Measurements from ENCODE around the gene SOX8.

Gene SOX8

GRCh38 chr16:1009358-1010150, 28.0 kb downstream of the SOX8 start:
- DNase-seq = no peak

GRCh38 chr16:1010251-1010650, 28.7 kb downstream of the SOX8 start:
- DNase-seq = peak; percentile 8

- DNase-seq = no peak
These were observed 29.2 kb downstream of the SOX8 start for GRCh38 chr16:1010815-1011214.

GRCh38 chr16:1011316-1012082, 29.9 kb downstream of the SOX8 start:
- no peak for DNase-seq

DNA sequence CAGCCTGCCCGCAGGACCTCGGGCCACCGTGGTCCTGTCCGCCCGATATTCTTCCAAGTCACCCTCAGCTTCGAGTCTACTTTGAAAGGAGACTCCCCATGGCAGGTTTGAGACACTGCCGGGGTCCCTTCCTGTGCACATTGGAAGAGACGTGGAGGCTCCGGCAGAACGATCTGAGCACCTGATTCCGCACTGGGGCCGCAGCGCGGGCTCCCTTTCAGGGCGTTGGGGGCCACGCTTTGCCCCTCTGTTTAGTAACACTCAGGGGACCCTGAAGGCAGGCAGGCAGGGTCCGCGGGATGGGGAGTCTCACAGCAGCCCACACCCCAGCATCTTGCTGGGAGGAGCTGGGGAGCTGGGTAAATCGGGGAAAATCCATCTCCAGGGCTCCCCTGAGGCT, 30.6 kb downstream of the SOX8 start:
- DNase-seq = no peak

DNA sequence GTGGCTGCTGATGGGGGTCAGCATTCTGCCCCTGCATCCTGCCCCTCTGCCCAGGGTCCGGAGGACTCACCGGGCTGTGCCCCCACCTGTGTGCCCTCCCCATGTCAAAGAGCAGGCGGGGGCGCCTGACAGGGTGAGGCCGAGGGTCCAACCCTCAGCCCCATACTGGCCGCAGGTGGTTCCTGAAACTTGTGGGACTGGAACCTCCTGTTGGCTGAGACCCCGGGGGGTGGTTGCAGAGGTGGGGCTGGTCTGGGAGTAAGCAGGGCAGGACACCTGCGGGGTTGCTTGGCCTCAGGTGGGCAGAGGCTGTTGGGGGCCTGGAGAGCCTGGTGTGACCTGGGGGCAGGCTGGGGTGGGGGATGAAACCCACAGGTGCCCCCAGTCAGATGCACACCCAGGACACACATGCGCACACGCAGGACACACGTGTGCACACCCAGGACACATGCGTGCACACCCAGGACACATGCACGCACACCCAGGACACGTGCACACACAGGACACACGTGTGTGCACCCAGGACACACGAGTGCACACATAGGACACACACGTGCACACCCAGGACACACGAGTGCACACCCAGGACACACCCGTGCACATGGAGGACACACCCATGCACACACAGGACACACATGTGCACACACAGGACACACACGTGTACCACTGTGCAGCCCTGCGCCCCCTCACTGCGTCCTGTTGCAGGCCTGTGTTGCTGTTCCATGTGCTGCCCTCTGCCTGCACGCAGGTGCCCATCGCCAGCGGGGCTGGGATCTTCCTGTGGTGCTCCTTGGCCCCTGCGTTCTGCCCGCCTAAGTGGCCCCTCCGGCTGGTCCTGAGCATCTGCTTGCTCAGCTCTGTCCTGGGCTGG, 31.4 kb downstream of the SOX8 start:
- no peak for DNase-seq

GRCh38 chr16:1013593-1013900, 32.0 kb downstream of the SOX8 start:
- DNase-seq = no peak

- no peak for DNase-seq
These were observed 32.7 kb downstream of the SOX8 start for GRCh38 chr16:1014221-1014620.

- no peak for DNase-seq
These were observed 33.4 kb downstream of the SOX8 start for GRCh38 chr16:1014771-1015495.

GRCh38 chr16:1018447-1019198, 37.1 kb downstream of the SOX8 start:
- DNase-seq = no peak

DNA sequence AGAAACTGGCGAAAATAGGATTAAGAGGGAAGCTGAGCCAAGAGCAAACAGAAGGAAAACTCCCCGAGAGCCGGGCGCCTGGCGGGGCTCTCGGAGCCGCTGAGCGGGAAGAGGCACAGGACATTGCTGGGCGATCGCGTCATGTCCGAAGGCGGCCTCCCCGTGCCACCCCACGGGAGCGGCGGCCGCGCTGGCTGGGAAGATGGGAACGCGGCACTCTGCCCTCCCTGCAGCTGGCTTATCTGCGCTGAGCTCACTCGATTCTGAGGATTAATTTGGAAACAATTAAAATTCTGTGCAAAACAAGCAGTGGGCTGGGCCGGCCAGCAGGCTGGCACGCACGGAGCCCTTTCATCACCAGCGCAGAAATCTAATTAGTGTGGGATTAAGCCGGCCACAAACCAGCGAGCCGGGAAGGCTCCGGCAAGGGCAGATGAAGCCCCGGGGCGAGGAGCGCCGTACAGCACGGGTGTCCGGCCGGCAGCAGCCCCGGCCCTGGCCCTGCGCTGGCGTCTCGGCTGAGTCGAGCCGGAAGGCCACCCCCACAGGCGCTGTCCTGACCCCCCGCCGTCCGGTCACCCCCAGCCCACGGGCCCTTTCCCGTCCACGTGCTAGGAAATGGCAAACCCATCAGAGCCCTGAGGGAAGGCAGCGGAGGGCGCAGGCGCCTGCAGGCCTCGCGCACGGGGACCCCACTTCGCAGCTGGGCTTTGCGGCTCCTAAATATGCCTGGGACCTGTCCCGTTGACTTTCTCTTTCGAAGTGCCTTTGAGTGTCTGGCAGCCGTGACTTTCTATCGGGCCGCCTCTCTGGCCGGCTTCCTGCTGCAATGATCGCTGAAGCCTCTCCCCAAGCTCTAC, 37.9 kb downstream of the SOX8 start:
- DNase-seq = no peak

DNA sequence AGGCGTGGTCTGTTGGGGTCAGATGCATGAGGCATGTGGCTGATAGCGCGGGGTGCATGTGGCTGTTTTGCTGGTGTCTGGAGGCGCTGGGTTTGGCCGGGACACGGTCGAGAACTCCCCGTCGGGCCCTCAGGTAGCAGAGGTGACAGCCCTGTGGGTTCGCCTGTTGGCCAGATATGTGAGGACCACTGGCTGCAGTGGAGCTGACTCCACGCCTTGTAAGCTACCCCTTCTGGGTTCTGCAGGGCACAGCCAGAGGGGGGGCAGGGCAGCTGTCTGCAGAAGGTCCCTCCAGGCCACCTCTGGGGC, 38.5 kb downstream of the SOX8 start:
- DNase-seq = no peak

GRCh38 chr16:1020591-1020990, 39.0 kb downstream of the SOX8 start:
- DNase-seq = no peak

- no peak for DNase-seq
These were observed 40.1 kb downstream of the SOX8 start for GRCh38 chr16:1021553-1022160.

- no peak for DNase-seq
These were observed 40.9 kb downstream of the SOX8 start for GRCh38 chr16:1022466-1022865.

DNA sequence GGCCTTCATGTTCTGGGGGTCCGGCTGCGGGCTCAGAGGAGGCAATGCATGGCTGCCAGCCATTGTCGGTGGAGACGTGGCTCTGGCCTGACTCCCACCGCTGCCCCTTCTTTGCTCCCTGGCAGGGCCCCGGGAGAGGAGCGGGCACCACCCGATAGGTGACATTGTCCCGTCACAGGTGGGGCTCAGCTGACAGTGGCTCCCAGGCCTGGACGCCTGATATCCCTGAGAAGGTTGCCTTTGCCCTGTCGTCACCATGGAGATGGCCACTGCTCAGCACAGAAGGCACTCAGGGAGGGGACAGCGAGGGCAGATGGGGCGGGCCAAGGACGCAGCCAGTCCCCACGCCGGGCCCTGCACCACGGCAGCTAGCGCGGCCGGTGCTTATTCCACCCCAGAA, 42.6 kb downstream of the SOX8 start:
- no peak for DNase-seq

DNA sequence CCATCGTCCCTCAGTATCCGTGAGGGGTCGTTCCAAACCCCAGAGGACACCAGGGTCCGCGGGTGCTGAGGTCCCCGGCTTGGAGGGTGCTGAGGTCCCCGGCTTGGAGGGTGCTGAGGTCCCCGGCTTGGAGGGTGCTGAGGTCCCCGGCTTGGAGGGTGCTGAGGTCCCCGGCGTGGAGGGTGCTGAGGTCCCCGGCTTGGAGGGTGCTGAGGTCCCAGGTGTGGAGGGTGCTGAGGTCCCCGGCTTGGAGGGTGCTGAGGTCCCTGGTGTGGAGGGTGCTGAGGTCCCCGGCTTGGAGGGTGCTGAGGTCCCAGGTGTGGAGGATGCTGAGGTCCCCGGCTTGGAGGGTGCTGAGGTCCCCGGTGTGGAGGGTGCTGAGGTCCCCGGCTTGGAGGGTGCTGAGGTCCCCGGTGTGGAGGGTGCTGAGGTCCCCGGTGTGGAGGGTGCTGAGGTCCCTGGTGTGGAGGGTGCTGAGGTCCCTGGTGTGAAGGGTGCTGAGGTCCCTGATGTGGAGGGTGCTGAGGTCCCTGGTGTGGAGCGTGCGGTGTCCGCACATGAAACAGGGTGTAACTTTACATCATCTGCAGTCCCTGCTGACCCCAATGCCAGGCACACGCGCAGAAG, 43.7 kb downstream of the SOX8 start:
- DNase-seq = peak; percentile 24

GRCh38 chr16:1026057-1026783, 44.6 kb downstream of the SOX8 start:
- no peak for DNase-seq

DNA sequence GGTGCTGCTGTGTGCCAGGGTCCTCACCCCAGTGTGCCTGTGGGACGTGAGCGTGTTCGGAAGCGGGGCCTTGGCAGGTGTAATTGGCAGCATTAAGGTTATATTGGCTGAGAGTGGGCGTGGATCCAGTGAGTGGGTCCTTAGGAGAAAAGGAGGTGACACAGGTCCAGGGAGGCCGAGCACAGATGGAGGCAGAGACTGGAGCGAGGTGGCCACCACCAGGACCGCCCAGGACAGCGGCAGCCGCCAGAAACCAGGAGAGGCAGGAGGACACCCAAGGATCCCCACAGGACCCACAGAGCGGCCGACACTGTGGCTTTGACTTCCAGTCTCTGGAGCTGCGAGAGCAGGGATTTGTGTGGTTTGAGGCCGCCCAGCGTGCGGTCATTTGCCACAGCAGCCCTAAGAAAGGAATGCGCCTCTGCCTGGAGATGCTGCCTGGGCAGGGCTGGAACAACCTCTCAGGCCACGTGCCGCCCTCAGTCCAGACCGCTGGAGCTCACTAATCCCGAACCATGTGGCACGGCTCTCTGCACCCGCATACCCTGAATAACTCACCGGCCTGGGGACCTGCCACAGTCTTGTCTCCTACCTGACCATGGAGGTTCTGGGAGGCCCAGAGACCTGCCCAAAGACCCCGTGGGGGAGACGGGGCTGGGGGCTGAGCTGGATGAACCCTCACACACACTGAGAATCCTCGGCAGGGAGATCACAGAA, 45.4 kb downstream of the SOX8 start:
- no peak for DNase-seq
